IMR-90 (cell line): ENCODE measurements around the gene CARMIL1. TPM values are rescaled to one million over a fixed set of nuclear protein-coding genes. Genes with fewer than 3 reads are reported as not detected.

Source experiments
- ATAC-seq: fragments of 200-7000 bp; cut with Tn5 transposase; 2 replicates; pipeline ENCODE4 v1.9.1; 2020; ENCODE audit warnings: low read depth, mild to moderate bottlenecking, moderate library complexity
- BruUV-seq: library from RNA; stranded (reverse); fragments of 400-500 nt; replicated peaks from 2 replicates; lab custom pipeline; 2021; lab: Mats Ljungman, UMichigan
- CTCF ChIA-PET: fragments of 300-600 bp; formaldehyde crosslinking; extraction: SDS; loops from one replicate; lab custom pipeline; 2021; ENCODE audit warnings: antibody characterized with exemption; lab: Yijun Ruan, JAX
- POLR2A ChIA-PET: fragments of 300-600 bp; sonication (Branson Sonifier 250); formaldehyde crosslinking; loops from one replicate; lab custom pipeline; 2022; ENCODE audit warnings: antibody characterized with exemption; ENCODE audit not compliant: unreplicated experiment; lab: Charles Lee
- DNase-seq: peaks from one replicate; pipeline ENCODE4 v3.0.0; 2013
- H2AFZ ChIP-seq: replicated peaks from 2 replicates; pipeline ENCODE3; 2013; ENCODE audit warnings: low read length, mild to moderate bottlenecking; ENCODE audit not compliant: poor library complexity
- H2AK5ac ChIP-seq: 2 replicates; pipeline ENCODE4 v1.6.1; 2013; ENCODE audit warnings: low read depth, low read length, inconsistent platforms
- H2AK9ac ChIP-seq: replicated peaks from 2 replicates; pipeline ENCODE3; 2013; ENCODE audit warnings: mild to moderate bottlenecking, low read depth, low read length, moderate library complexity; ENCODE audit not compliant: poor library complexity
- H2BK120ac ChIP-seq: 2 replicates; pipeline ENCODE4 v1.6.1; 2013; ENCODE audit warnings: low read depth, low read length, inconsistent platforms
- H2BK15ac ChIP-seq: 3 replicates; pipeline ENCODE4 v1.6.1; 2013; ENCODE audit warnings: low read depth, low read length, inconsistent platforms
- H2BK20ac ChIP-seq: 2 replicates; pipeline ENCODE4 v1.6.1; 2013; ENCODE audit warnings: low read depth, mild to moderate bottlenecking, inconsistent platforms, low read length, moderate library complexity
- H2BK5ac ChIP-seq: 2 replicates; pipeline ENCODE4 v1.6.1; 2013; ENCODE audit warnings: mild to moderate bottlenecking, low read depth, low read length, inconsistent platforms; ENCODE audit not compliant: poor library complexity, severe bottlenecking
- H3K14ac ChIP-seq: replicated peaks from 2 replicates; pipeline ENCODE4 v1.6.1; 2013; ENCODE audit warnings: low read depth, low read length, inconsistent platforms
- H3K18ac ChIP-seq: 2 replicates; pipeline ENCODE4 v1.6.1; 2013; ENCODE audit warnings: low read depth, low read length, control low read depth
- H3K23ac ChIP-seq: 2 replicates; pipeline ENCODE4 v1.6.1; 2013; ENCODE audit warnings: low read depth, low read length, inconsistent platforms
- H3K27ac ChIP-seq: 2 replicates; pipeline ENCODE4 v1.5.1; 2013; ENCODE audit warnings: mild to moderate bottlenecking, control low read depth, low read length; ENCODE audit not compliant: insufficient read depth
- H3K27me3 ChIP-seq: 2 replicates; pipeline ENCODE4 v1.6.1; 2013; ENCODE audit warnings: low read length; ENCODE audit not compliant: control insufficient read depth, insufficient read depth
- H3K36me3 ChIP-seq: 2 replicates; pipeline ENCODE4 v1.6.1; 2013; ENCODE audit warnings: low read length, mixed read lengths; ENCODE audit not compliant: control insufficient read depth, insufficient read depth
- H3K4ac ChIP-seq: 2 replicates; pipeline ENCODE4 v1.6.1; 2013; ENCODE audit warnings: low read depth, low read length, inconsistent platforms
- H3K4me1 ChIP-seq: 2 replicates; pipeline ENCODE4 v1.6.1; 2013; ENCODE audit warnings: low read length, mixed read lengths; ENCODE audit not compliant: control insufficient read depth, insufficient read depth
- H3K4me2 ChIP-seq: 2 replicates; pipeline ENCODE4 v1.6.1; 2013; ENCODE audit warnings: low read depth, mild to moderate bottlenecking, control low read depth, low read length, moderate library complexity
- H3K4me3 ChIP-seq: 2 replicates; pipeline ENCODE4 v1.5.1; 2013; ENCODE audit warnings: low read depth, mild to moderate bottlenecking, control low read depth, low read length, moderate library complexity; ENCODE audit not compliant: insufficient read depth
- H3K56ac ChIP-seq: 2 replicates; pipeline ENCODE4 v1.6.1; 2013; ENCODE audit warnings: low read length, inconsistent platforms; ENCODE audit not compliant: insufficient read depth; ENCODE audit errors: extremely low read depth
- H3K79me1 ChIP-seq, 2 experiments: 2 replicates each; pipeline ENCODE4 v1.6.1; 2013; ENCODE audit warnings: low read length in 2 of 2, inconsistent platforms in 1 of 2, low read depth in 1 of 2
- H3K9ac ChIP-seq: 2 replicates; pipeline ENCODE4 v1.6.1; 2013; ENCODE audit warnings: low read depth, low read length, control low read depth
- H3K9me1 ChIP-seq: 2 replicates; pipeline ENCODE4 v1.6.1; 2013; ENCODE audit warnings: low read length, inconsistent platforms; ENCODE audit not compliant: insufficient read depth
- H3K9me3 ChIP-seq: 2 replicates; pipeline ENCODE4 v1.6.1; 2013; ENCODE audit warnings: low read length; ENCODE audit not compliant: control insufficient read depth, insufficient read depth
- H4K20me1 ChIP-seq: 2 replicates; pipeline ENCODE4 v1.6.1; 2013; ENCODE audit warnings: low read length, inconsistent platforms; ENCODE audit not compliant: insufficient read depth
- H4K5ac ChIP-seq: 2 replicates; pipeline ENCODE4 v1.6.1; 2013; ENCODE audit warnings: mild to moderate bottlenecking, low read depth, low read length, control low read depth
- H4K8ac ChIP-seq, 2 experiments: 2 replicates each; pipeline ENCODE4 v1.6.1; 2013; ENCODE audit warnings: low read depth in 2 of 2, low read length in 2 of 2, control low read depth in 1 of 2, inconsistent platforms in 1 of 2
- H4K91ac ChIP-seq: 2 replicates; pipeline ENCODE4 v1.6.1; 2013; ENCODE audit warnings: low read depth, low read length, inconsistent platforms; ENCODE audit not compliant: insufficient read depth
- BHLHE40 ChIP-seq: fragments of 150-350 bp; IDR thresholded peaks from 2 replicates; pipeline ENCODE4 v1.6.1; 2016; ENCODE audit warnings: mild to moderate bottlenecking, low read depth, low read length
- CEBPB ChIP-seq: IDR thresholded peaks from 2 replicates; pipeline ENCODE4 v1.6.1; 2012; ENCODE audit warnings: low read depth, low read length, improper control_type of control experiment
- CHD1 ChIP-seq: IDR thresholded peaks from 2 replicates; pipeline ENCODE4 v1.6.1; 2012; ENCODE audit warnings: low read depth, low read length, improper control_type of control experiment
- ELK1 ChIP-seq: fragments of 150-350 bp; IDR thresholded peaks from 2 replicates; pipeline ENCODE4 v1.6.1; 2016; ENCODE audit warnings: low read depth, mild to moderate bottlenecking, low read length, moderate library complexity, borderline replicate concordance
- FOS ChIP-seq: fragments of 150-350 bp; IDR thresholded peaks from 2 replicates; pipeline ENCODE4 v1.6.1; 2016; ENCODE audit warnings: low read depth, low read length
- MAFK ChIP-seq: IDR thresholded peaks from 2 replicates; pipeline ENCODE4 v1.6.1; 2012; ENCODE audit warnings: low read depth, low read length, improper control_type of control experiment
- MAZ ChIP-seq: IDR thresholded peaks from 2 replicates; pipeline ENCODE4 v1.6.1; 2012; ENCODE audit warnings: low read depth, mild to moderate bottlenecking, low read length, improper control_type of control experiment, moderate library complexity, borderline replicate concordance
- MXI1 ChIP-seq: IDR thresholded peaks from 2 replicates; pipeline ENCODE4 v1.6.1; 2012; ENCODE audit warnings: low read depth, mild to moderate bottlenecking, low read length, moderate library complexity, borderline replicate concordance
- NFE2L2 ChIP-seq: fragments of 150-350 bp; IDR thresholded peaks from 2 replicates; pipeline ENCODE4 v1.6.1; 2016; ENCODE audit warnings: low read depth, mild to moderate bottlenecking, low read length
- POLR2A ChIP-seq: IDR thresholded peaks from 2 replicates; pipeline ENCODE4 v1.6.1; 2012; ENCODE audit warnings: mild to moderate bottlenecking, low read depth, low read length
- RAD21 ChIP-seq: IDR thresholded peaks from 2 replicates; pipeline ENCODE4 v1.6.1; 2012; ENCODE audit warnings: low read length, improper control_type of control experiment
- RCOR1 ChIP-seq: IDR thresholded peaks from 2 replicates; pipeline ENCODE4 v1.6.1; 2012; ENCODE audit warnings: mild to moderate bottlenecking, low read length, improper control_type of control experiment; ENCODE audit not compliant: insufficient replicate concordance
- RFX5 ChIP-seq: IDR thresholded peaks from 2 replicates; pipeline ENCODE4 v1.8.0; 2012; ENCODE audit warnings: low read depth, mild to moderate bottlenecking, low read length, moderate library complexity
- SMC3 ChIP-seq: fragments of 150-350 bp; IDR thresholded peaks from 2 replicates; pipeline ENCODE4 v1.6.1; 2016; ENCODE audit warnings: low read depth, mild to moderate bottlenecking, antibody characterized with exemption, low read length, moderate library complexity
- WGBS, 2 experiments: methylation state at CpG; one replicate each; pipeline versions ENCODE4 v1.1.5 to v1.1.7; 2013; ENCODE audit warnings: missing lambda C conversion rate in 2 of 2; ENCODE audit not compliant: insufficient read length in 1 of 2; ENCODE audit errors: extremely low coverage in 2 of 2; 5-methylcytosine and 5-hydroxymethylcytosine counted together
- dilution Hi-C: fragments of 300-500 bp; cut with HindIII; formaldehyde crosslinking; loops from one replicate; pipeline ENCODE4 v1.14.3; 2018; ENCODE audit warnings: low sequenced_read_pairs; ENCODE audit not compliant: unreplicated experiment
- in situ Hi-C: fragments of 300-500 bp; cut with MboI; formaldehyde crosslinking; loops from 3 replicates; pipeline ENCODE4 v1.14.3; 2019; ENCODE audit warnings: low sequenced_read_pairs, inconsistent platforms, mixed read lengths
- intact Hi-C: fragments of 100-400 bp; cut with micrococcal nuclease; formaldehyde crosslinking; loops from 2 replicates; pipeline ENCODE4 v1.10.0; 2022
- polyA plus RNA-seq, 3 experiments: library from polyadenylated mRNA; depleted of rRNA; stranded (reverse); fragments of >200 nt; gene quantifications; 2 replicates each; pipeline ENCODE4 v1.2.3, GENCODE V29; 2012; ENCODE audit warnings: low replicate concordance in 1 of 3
- total RNA-seq: library from RNA; depleted of rRNA; stranded (reverse); fragments of >200 nt; gene quantifications from 2 replicates; pipeline ENCODE4 v1.2.3, GENCODE V29; 2012

The CARMIL1 gene
- total and polyA plus RNA-seq, 2 of the 4 experiments (the other 2 are of a cell fraction), result 1.3 to 2.9 TPM

- Histone ChIP-seq H3K36me3 (no peaks in the 10 kb centered on the region), H2BK120ac (no peak overlapping the region), H3K56ac (no peak overlapping the region), H3K9ac (no peak overlapping the region), H3K14ac (no peak overlapping the region), H2BK5ac (no peak overlapping the region), H3K27me3 (no peaks in the 10 kb centered on the region), H2BK20ac (no peak overlapping the region), H4K20me1 (no peaks in the 10 kb centered on the region), H2AFZ (no peak overlapping the region), H4K91ac (no peak overlapping the region), H2BK15ac (no peak overlapping the region), H3K4me3 (no peak overlapping the region), H3K18ac (no peak overlapping the region), H3K23ac (no peak overlapping the region), H3K4me2 (no peak overlapping the region), H4K8ac (no peak overlapping the region), H3K4ac (no peak overlapping the region), H3K9me3 (no peaks in the 10 kb centered on the region), H2AK9ac (no peak overlapping the region), H3K9me1 (no peaks in the 10 kb centered on the region), H3K27ac (no peak overlapping the region), H3K4me1 (no peaks in the 10 kb centered on the region), H4K5ac (no peak overlapping the region), H2AK5ac (no peak overlapping the region), H3K79me1 (no peaks in the 10 kb centered on the region; a peak in 1 of 4 replicates)
- TF ChIP-seq MAFK (no peak), NFE2L2 (no peak), FOS (no peak), RCOR1 (no peak), CEBPB (no peak), BHLHE40 (no peak), CHD1 (no peak), SMC3 (no peak), RFX5 (no peak), POLR2A (no peak), RAD21 (no peak), ELK1 (no peak), MXI1 (no peak), MAZ (no peak)
- no peak for ATAC-seq
- dilution Hi-C loops (no loop called here), intact Hi-C loops (no loop called here), in situ Hi-C loops (no loop called here)
- ChIA-PET POLR2A (no interaction called here), CTCF (no interaction called here)
- DNase-seq, result no peak
- 54% methylated on average over 3 of the region's 3 CpGs; no CpG with 5 or more reads in 1 of the 2 experiments for WGBS, 2 experiments
- no TSS peak for BruUV-seq
Measured at GRCh38 chr6:25407431-25407830, 128.3 kb downstream of the CARMIL1 start.
